GM18868 (cell line): Measurements from ENCODE around the gene SLC38A2.
"Not testable (repeated sequence)": the region's sequence is repeated elsewhere in the genome, so short reads cannot be mapped to it uniquely, and the experiment has no call there.

Experiments used
- ATAC-seq: cut with Tn5 transposase; IDR thresholded peaks from one replicate; pipeline ENCODE4 v1.9.1; 2021; ENCODE audit warnings: mild to moderate bottlenecking, moderate library complexity; ENCODE audit not compliant: unreplicated experiment

Gene SLC38A2

GRCh38 chr12:46332260-46332659 is 40.3 kb downstream of the SLC38A2 start:
- no peak for ATAC-seq

GRCh38 chr12:46325075-46325474 is 47.5 kb downstream of the SLC38A2 start:
- ATAC-seq = not testable (repeated sequence)

GRCh38 chr12:46320731-46321130 is 51.8 kb downstream of the SLC38A2 start:
- no peak for ATAC-seq

- no peak for ATAC-seq
Measured at GRCh38 chr12:46318037-46318436, 54.5 kb downstream of the SLC38A2 start.
